Anterior cingulate cortex (tissue), 58 donors: ENCODE results near the gene OR4K5.
"Not testable (repeated sequence)": the region's sequence is repeated elsewhere in the genome, so short reads cannot be mapped to it uniquely, and the experiment has no call there.

Experiments used
- DNase-seq, 58 donors: peaks; one replicate each; lab custom pipeline; 2025; lab: John Stamatoyannopoulos, UW

Gene OR4K5

GRCh38 chr14:19920021-19920657 is at the start of gene OR4K5:
Gene OR4K5 (plus strand): TSS chr14:19920607. CDS start chr14:19920607, 0 bp downstream.
- DNase-seq, result no peak

- DNase-seq, result no peak
Measured at GRCh38 chr14:19873178-19873577, 47.2 kb upstream of the OR4K5 start.

- no peak for DNase-seq
Measured at GRCh38 chr14:19874842-19875241, 45.6 kb upstream of the OR4K5 start, which contains the start of gene OR4K2. Gene OR4K2 (plus strand): TSS chr14:19875142. CDS start chr14:19876268, 1,126 bp downstream.

GRCh38 chr14:19878029-19878642 is 42.3 kb upstream of the OR4K5 start:
- no peak for DNase-seq

- DNase-seq, result no peak
Measured at GRCh38 chr14:19895282-19895681, 25.1 kb upstream of the OR4K5 start.

GRCh38 chr14:19900999-19901398 is 19.4 kb upstream of the OR4K5 start:
- no peak for DNase-seq

- DNase-seq, result no peak
Measured at GRCh38 chr14:19902409-19902808, 18.0 kb upstream of the OR4K5 start.

- DNase-seq, result no peak
Measured at GRCh38 chr14:19906665-19907064, 13.7 kb upstream of the OR4K5 start.

GRCh38 chr14:19911114-19911513 is 9.3 kb upstream of the OR4K5 start:
- DNase-seq, result no peak

- DNase-seq, result no peak
Measured at GRCh38 chr14:19917243-19917642, 3.2 kb upstream of the OR4K5 start.

GRCh38 chr14:19917955-19918518 is 2.4 kb upstream of the OR4K5 start:
- DNase-seq, result no peak

GRCh38 chr14:19918553-19919264 is 1.7 kb upstream of the OR4K5 start:
- no peak for DNase-seq

GRCh38 chr14:19930617-19931016 is 10.2 kb downstream of the OR4K5 start, which contains the start of gene OR4K1:
Gene OR4K1 (plus strand): TSS chr14:19930917. CDS start chr14:19935667, 4,750 bp downstream.
- DNase-seq, result no peak

GRCh38 chr14:19941668-19942067 is 21.3 kb downstream of the OR4K5 start:
- no peak for DNase-seq

- no peak for DNase-seq
Measured at GRCh38 chr14:19947413-19948090, 27.1 kb downstream of the OR4K5 start.

GRCh38 chr14:19949218-19949617 is 28.8 kb downstream of the OR4K5 start:
- no peak for DNase-seq

- DNase-seq, result not testable (repeated sequence)
Measured at GRCh38 chr14:19969735-19970134, 49.3 kb downstream of the OR4K5 start.
